ENCODE results near the gene HECTD4.

GRCh38 chr12:112342587-112342986 is 39.6 kb downstream of the HECTD4 start:
- TF ChIP-seq POLR2A (IDR thresholded peaks at IDR 0.05; ENCODE audit: low read length) (no peak), GATA1 (IDR thresholded peaks at IDR 0.05; ENCODE audit: low read depth, low read length) (no peak)

Data from erythroblast (primary cell).